Lower lobe of right lung (tissue), 2 donors: ENCODE results near the gene BRAT1. TPM values are rescaled to one million over a fixed set of nuclear protein-coding genes. Genes with fewer than 3 reads are reported as not detected.

Source experiments
- ATAC-seq, 2 donors: fragments of 200-7000 bp; cut with Tn5 transposase; one replicate each; pipeline ENCODE4 v1.9.1; 2020 to 2022; ENCODE audit warnings: mild to moderate bottlenecking in 2 of 2, moderate library complexity in 2 of 2
- DNase-seq: peaks from one replicate; pipeline ENCODE4 v3.0.0-alpha.2; 2020
- H3K27ac ChIP-seq: fragments of 200-600 bp; one replicate; pipeline ENCODE4 v1.8.0; 2022
- H3K27me3 ChIP-seq: fragments of 200-600 bp; one replicate; pipeline ENCODE4 v1.8.0; 2022; ENCODE audit warnings: low read depth
- H3K36me3 ChIP-seq: fragments of 200-600 bp; one replicate; pipeline ENCODE4 v1.8.0; 2022; ENCODE audit warnings: mild to moderate bottlenecking
- H3K4me1 ChIP-seq: fragments of 200-600 bp; one replicate; pipeline ENCODE4 v1.8.0; 2022
- H3K4me3 ChIP-seq: fragments of 200-600 bp; one replicate; pipeline ENCODE4 v1.8.0; 2022; ENCODE audit warnings: mild to moderate bottlenecking
- H3K9me3 ChIP-seq: fragments of 200-600 bp; one replicate; pipeline ENCODE4 v1.8.0; 2022
- CTCF ChIP-seq: fragments of 200-600 bp; IDR thresholded peaks from one replicate; pipeline ENCODE4 v1.8.0; 2022; ENCODE audit warnings: antibody characterized with exemption, mild to moderate bottlenecking
- intact Hi-C: fragments of 100-400 bp; cut with DNase I; formaldehyde crosslinking; loops from one replicate; pipeline ENCODE4 v1.11.0; 2022
- total RNA-seq: library from RNA; stranded (reverse); fragmentation: NEBNext Ultra II Directional; extraction: Animal tissue kit (Norgen Biotek cat#: 25700); gene quantifications from one replicate; pipeline ENCODE4 v1.2.1, GENCODE V29; 2021
- donor health status: DM: no; HTN: yes; CAD: no; lungs with severe emphysema.

BRAT1 gene
- total RNA-seq, 1 donor from 2014 or later = 24.4 TPM

GRCh38 chr7:2528481-2529095 lies 26.7 kb downstream of the BRAT1 start:
- DNase-seq = no peak
- no peak for TF ChIP-seq CTCF
- H3K4me1 ChIP-seq = peaks cover 85% of the 10 kb centered on the region
- H3K9me3 ChIP-seq = no peaks in the 10 kb centered on the region
- ATAC-seq = no peak
- H3K4me3 ChIP-seq = no peak overlapping the region
- peak overlapping the region; percentile 88 for H3K27ac ChIP-seq
- peaks cover 42% of the 10 kb centered on the region for H3K36me3 ChIP-seq
- intact Hi-C loops = no loop called here
- no peaks in the 10 kb centered on the region for H3K27me3 ChIP-seq

- TF ChIP-seq CTCF = no peak
- no peaks in the 10 kb centered on the region for H3K27me3 ChIP-seq
- peaks cover 42% of the 10 kb centered on the region for H3K36me3 ChIP-seq
- H3K4me1 ChIP-seq = peaks cover 93% of the 10 kb centered on the region
- intact Hi-C loops = no loop called here
- no peaks in the 10 kb centered on the region for H3K9me3 ChIP-seq
- ATAC-seq (peak in 1 of 2 donors; percentile 7), DNase-seq (peak; percentile 74)
- peak overlapping the region; percentile 88 for H3K27ac ChIP-seq
- no peak overlapping the region for H3K4me3 ChIP-seq
Observed at GRCh38 chr7:2527505-2528467, 27.5 kb downstream of the BRAT1 start.

- H3K4me3 ChIP-seq = no peak overlapping the region
- no peaks in the 10 kb centered on the region for H3K27me3 ChIP-seq
- H3K4me1 ChIP-seq = peaks cover 99% of the 10 kb centered on the region
- peaks cover 42% of the 10 kb centered on the region for H3K36me3 ChIP-seq
- TF ChIP-seq CTCF = no peak
- peak overlapping the region; percentile 53 for H3K27ac ChIP-seq
- DNase-seq (peak; percentile 47), ATAC-seq (no peak)
- H3K9me3 ChIP-seq = no peaks in the 10 kb centered on the region
- intact Hi-C loops = no loop called here
Observed at GRCh38 chr7:2526659-2527504, 28.4 kb downstream of the BRAT1 start.

GRCh38 chr7:2525658-2526630 lies 29.4 kb downstream of the BRAT1 start:
- intact Hi-C loops = no loop called here
- H3K27ac ChIP-seq = peak overlapping the region; percentile 92
- TF ChIP-seq CTCF = no peak
- peaks cover 42% of the 10 kb centered on the region for H3K36me3 ChIP-seq
- H3K4me3 ChIP-seq = no peak overlapping the region
- no peaks in the 10 kb centered on the region for H3K9me3 ChIP-seq
- DNase-seq (peak; percentile 73), ATAC-seq (no peak)
- no peaks in the 10 kb centered on the region for H3K27me3 ChIP-seq
- peaks cover 99% of the 10 kb centered on the region for H3K4me1 ChIP-seq
